Loucy (cell line): ENCODE results near the gene KLF7.

Experiments
- H2AFZ ChIP-seq: fragments of 200-600 bp; sonication (generic); 2 replicates; pipeline ENCODE4 v1.6.0; 2016; ENCODE audit warnings: antibody characterized with exemption, mild to moderate bottlenecking, low read length, moderate library complexity
- H3F3A ChIP-seq: fragments of 200-600 bp; 2 replicates; pipeline ENCODE4 v1.6.0; 2016; ENCODE audit warnings: antibody characterized with exemption, low read depth, mild to moderate bottlenecking
- H3K27me3 ChIP-seq: fragments of 200-600 bp; sonication (generic); 2 replicates; pipeline ENCODE4 v1.6.1; 2014; ENCODE audit warnings: low read length, mild to moderate bottlenecking; ENCODE audit not compliant: insufficient read depth, poor library complexity, severe bottlenecking
- H3K36me3 ChIP-seq: fragments of 200-600 bp; sonication (generic); 2 replicates; pipeline ENCODE4 v1.6.1; 2016; ENCODE audit warnings: low read length; ENCODE audit not compliant: insufficient read depth
- H3K4me1 ChIP-seq: fragments of 200-600 bp; sonication (generic); 2 replicates; pipeline ENCODE4 v1.5.1; 2014; ENCODE audit warnings: low read length, mild to moderate bottlenecking; ENCODE audit not compliant: insufficient read depth, poor library complexity, severe bottlenecking
- H3K4me2 ChIP-seq: fragments of 200-600 bp; sonication (generic); 2 replicates; pipeline ENCODE4 v1.6.0; 2014; ENCODE audit warnings: antibody characterized with exemption, low read length, low read depth, mild to moderate bottlenecking; ENCODE audit not compliant: poor library complexity, severe bottlenecking
- H3K4me3 ChIP-seq: fragments of 200-600 bp; sonication (generic); 2 replicates; pipeline ENCODE4 v1.5.1; 2014; ENCODE audit warnings: low read length, mild to moderate bottlenecking, mixed read lengths; ENCODE audit not compliant: poor library complexity, severe bottlenecking
- H3K79me2 ChIP-seq: fragments of 200-600 bp; sonication (generic); 2 replicates; pipeline ENCODE4 v1.6.1; 2014; ENCODE audit warnings: low read length; ENCODE audit not compliant: insufficient read depth
- H3K9ac ChIP-seq: fragments of 200-600 bp; sonication (generic); 2 replicates; pipeline ENCODE4 v1.6.0; 2014; ENCODE audit warnings: mild to moderate bottlenecking, low read depth, low read length, moderate library complexity; ENCODE audit not compliant: poor library complexity, severe bottlenecking
- H3K9me2 ChIP-seq: fragments of 200-600 bp; sonication (generic); replicated peaks from 2 replicates; pipeline ENCODE4 v1.6.1; 2016; ENCODE audit warnings: low read depth, low read length, mixed read lengths
- H3K9me3 ChIP-seq: fragments of 200-600 bp; sonication (generic); 2 replicates; pipeline ENCODE4 v1.6.1; 2014; ENCODE audit warnings: mild to moderate bottlenecking, antibody characterized with exemption, low read length, low read depth; ENCODE audit not compliant: insufficient read depth
- H4K20me1 ChIP-seq: fragments of 200-600 bp; sonication (generic); 2 replicates; pipeline ENCODE4 v1.6.0; 2014; ENCODE audit warnings: antibody characterized with exemption, low read length, mild to moderate bottlenecking; ENCODE audit not compliant: insufficient read depth, poor library complexity, severe bottlenecking
- EZH2phosphoT487 ChIP-seq: fragments of 200-600 bp; IDR thresholded peaks from 2 replicates; pipeline ENCODE4 v1.6.1; 2018; ENCODE audit warnings: antibody characterized with exemption, mild to moderate bottlenecking, moderate library complexity, borderline replicate concordance
- TF ChIP-seq, protein P1 (sequence below): fragments of 200-600 bp; sonication (generic); conservative IDR thresholded peaks from 2 replicates; pipeline ENCODE4 v1.5.1; 2014; ENCODE audit warnings: mild to moderate bottlenecking, antibody characterized with exemption, low read length

Gene KLF7

DNA sequence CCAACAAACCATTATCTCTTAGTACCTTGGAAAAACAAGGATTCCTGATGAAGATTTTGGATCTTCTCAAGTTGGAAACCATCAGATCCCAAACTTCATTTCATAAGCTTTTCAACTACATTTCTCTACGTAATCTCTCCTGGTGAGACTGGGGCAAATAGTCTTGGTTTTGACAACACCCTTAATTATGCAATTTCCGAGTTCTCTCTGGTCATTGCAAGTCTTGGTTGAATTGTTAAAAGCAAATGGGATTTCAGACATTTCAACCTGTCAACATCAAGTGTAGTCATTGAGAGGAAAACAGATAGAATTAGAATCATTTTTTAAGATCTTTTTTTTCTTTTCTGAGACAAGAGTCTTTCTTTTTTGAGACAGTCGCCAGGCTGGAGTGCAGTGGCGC lies 26.2 kb downstream of the KLF7 start:
- TF ChIP-seq, protein P1, sequence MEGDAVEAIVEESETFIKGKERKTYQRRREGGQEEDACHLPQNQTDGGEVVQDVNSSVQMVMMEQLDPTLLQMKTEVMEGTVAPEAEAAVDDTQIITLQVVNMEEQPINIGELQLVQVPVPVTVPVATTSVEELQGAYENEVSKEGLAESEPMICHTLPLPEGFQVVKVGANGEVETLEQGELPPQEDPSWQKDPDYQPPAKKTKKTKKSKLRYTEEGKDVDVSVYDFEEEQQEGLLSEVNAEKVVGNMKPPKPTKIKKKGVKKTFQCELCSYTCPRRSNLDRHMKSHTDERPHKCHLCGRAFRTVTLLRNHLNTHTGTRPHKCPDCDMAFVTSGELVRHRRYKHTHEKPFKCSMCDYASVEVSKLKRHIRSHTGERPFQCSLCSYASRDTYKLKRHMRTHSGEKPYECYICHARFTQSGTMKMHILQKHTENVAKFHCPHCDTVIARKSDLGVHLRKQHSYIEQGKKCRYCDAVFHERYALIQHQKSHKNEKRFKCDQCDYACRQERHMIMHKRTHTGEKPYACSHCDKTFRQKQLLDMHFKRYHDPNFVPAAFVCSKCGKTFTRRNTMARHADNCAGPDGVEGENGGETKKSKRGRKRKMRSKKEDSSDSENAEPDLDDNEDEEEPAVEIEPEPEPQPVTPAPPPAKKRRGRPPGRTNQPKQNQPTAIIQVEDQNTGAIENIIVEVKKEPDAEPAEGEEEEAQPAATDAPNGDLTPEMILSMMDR = no peak
- TF ChIP-seq EZH2phosphoT487 = no peak
- H3K4me1 ChIP-seq = peaks cover 35% of the 10 kb centered on the region
- H3K27me3 ChIP-seq = no peaks in the 10 kb centered on the region
- H3F3A ChIP-seq = no peaks in the 10 kb centered on the region
- H4K20me1 ChIP-seq = no peaks in the 10 kb centered on the region
- H3K36me3 ChIP-seq = no peaks in the 10 kb centered on the region
- H3K9me2 ChIP-seq = no peaks in the 10 kb centered on the region
- no peaks in the 10 kb centered on the region for H3K9me3 ChIP-seq
- no peak overlapping the region for H3K4me2 ChIP-seq
- H3K9ac ChIP-seq = no peak overlapping the region
- H3K79me2 ChIP-seq = no peaks in the 10 kb centered on the region; the same call in 1 of the 2 replicates
- no peak overlapping the region for H3K4me3 ChIP-seq
- H2AFZ ChIP-seq = no peak overlapping the region

DNA sequence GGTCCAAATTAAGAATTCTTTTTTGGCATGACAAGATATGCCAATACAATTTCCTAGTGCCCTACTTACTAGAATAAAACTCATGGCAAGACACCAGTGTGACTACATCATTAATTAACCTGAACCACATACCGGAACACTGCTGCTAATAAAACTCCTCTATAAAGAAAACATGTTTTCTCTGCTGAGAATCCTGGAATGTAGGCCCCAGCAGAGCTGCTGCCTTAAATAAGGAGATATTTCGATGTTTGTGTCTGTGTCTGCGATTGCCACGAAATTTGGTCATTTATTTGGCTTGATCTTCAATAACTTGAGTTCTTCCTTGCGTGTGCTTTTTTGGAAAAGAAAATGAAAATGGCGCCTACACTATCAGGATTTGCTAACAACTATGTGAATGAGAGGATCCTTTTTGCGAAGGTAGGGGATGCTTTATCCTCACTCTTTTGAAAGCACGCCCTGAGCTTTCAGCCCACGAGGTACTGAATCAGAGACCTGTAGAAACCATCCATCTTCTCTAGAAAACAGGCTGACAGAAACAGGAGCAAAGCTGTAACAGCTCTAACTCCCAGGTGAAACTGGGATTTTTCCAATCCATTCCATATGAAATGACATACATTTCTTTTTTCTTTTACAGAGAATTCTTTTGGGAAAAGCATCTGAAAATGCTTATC lies 27.0 kb downstream of the KLF7 start:
- TF ChIP-seq EZH2phosphoT487 = no peak
- TF ChIP-seq, protein P1 = no peak
- peaks cover 27% of the 10 kb centered on the region for H3K4me1 ChIP-seq

GRCh38 chr2:207137596-207138337 lies 28.0 kb downstream of the KLF7 start:
- Histone ChIP-seq H3K9me3 (no peaks in the 10 kb centered on the region), H3K27me3 (no peaks in the 10 kb centered on the region), H4K20me1 (no peaks in the 10 kb centered on the region), H3K9me2 (no peaks in the 10 kb centered on the region), H3K36me3 (no peaks in the 10 kb centered on the region), H2AFZ (no peak overlapping the region), H3K79me2 (no peaks in the 10 kb centered on the region; the same call in 1 of the 2 replicates), H3K9ac (no peak overlapping the region), H3F3A (no peaks in the 10 kb centered on the region), H3K4me3 (no peak overlapping the region), H3K4me1 (peaks cover 17% of the 10 kb centered on the region), H3K4me2 (no peak overlapping the region)
- TF ChIP-seq EZH2phosphoT487 = no peak
- TF ChIP-seq, protein P1 = no peak

More for the DNA sequence above, 27.0 kb downstream of the KLF7 start:
- Histone ChIP-seq H4K20me1 (no peaks in the 10 kb centered on the region), H3K9me2 (no peaks in the 10 kb centered on the region), H3K79me2 (no peaks in the 10 kb centered on the region; the same call in 1 of the 2 replicates), H2AFZ (no peak overlapping the region), H3K9ac (no peak overlapping the region), H3K36me3 (no peaks in the 10 kb centered on the region), H3K4me2 (no peak overlapping the region), H3K4me3 (no peak overlapping the region), H3K9me3 (no peaks in the 10 kb centered on the region), H3K27me3 (no peaks in the 10 kb centered on the region), H3F3A (no peaks in the 10 kb centered on the region)
